ENCODE results near the gene SAMSN1. TPM values are rescaled to one million over a fixed set of nuclear protein-coding genes. Genes with fewer than 3 reads are reported as not detected.

SAMSN1 gene
- total and polyA plus RNA-seq, 2 experiments from 2014 or later = 3.2 to 5.4 TPM

GRCh38 chr21:14591377-14591776, 45.3 kb upstream of the SAMSN1 start (continued):
- no peak for TF ChIP-seq ZNF462 (CRISPR knock-in tag; IDR thresholded peaks at IDR 0.05)
- TF ChIP-seq REST (IDR thresholded peaks at IDR 0.05; ENCODE audit: unreplicated experiment) = no peak
- no peak for TF ChIP-seq EZH2phosphoT487 (IDR thresholded peaks at IDR 0.05; ENCODE audit: unreplicated experiment)
- no peak for TF ChIP-seq JUNB (IDR thresholded peaks at IDR 0.05; ENCODE audit: unreplicated experiment)

- Histone ChIP-seq H3K4me2 (no peak overlapping the region), H3K4me1 (ENCODE audit: insufficient read depth) (no peaks in the 10 kb centered on the region), H3F3A (replicated peaks; ENCODE audit: low read depth) (no peaks in the 10 kb centered on the region), H3K27ac (ENCODE audit: low read depth) (no peak overlapping the region), H3K27me3 (ENCODE audit: insufficient read depth) (no peaks in the 10 kb centered on the region), H3K79me2 (replicated peaks; ENCODE audit: insufficient read depth) (no peaks in the 10 kb centered on the region), H2AFZ (no peak overlapping the region), H3K4me3 (no peak overlapping the region), H3K9me2 (ENCODE audit: insufficient read depth) (0 out of 2 replicates have a peak, but pooled peaks cover 5% of the 10 kb centered on the region), H3K36me3 (ENCODE audit: insufficient read depth) (no peaks in the 10 kb centered on the region), H4K20me1 (replicated peaks; ENCODE audit: insufficient read depth) (no peaks in the 10 kb centered on the region)
- no peak for DNase-seq (ENCODE audit: low spot score)
- H3K36me3 Mint-ChIP-seq (ENCODE audit: low read depth) = peaks cover 7% of the 10 kb centered on the region
- H3K4me3 Mint-ChIP-seq = no peak overlapping the region
- no peak for ATAC-seq
- H3K4me1 Mint-ChIP-seq = peaks cover 3% of the 10 kb centered on the region; the same call in 1 of the 3 replicates
- no peak overlapping the region for H3K27ac Mint-ChIP-seq
- H3K9me3 Mint-ChIP-seq = peaks cover 5% of the 10 kb centered on the region
- H3K27me3 Mint-ChIP-seq (ENCODE audit: insufficient read depth, low read depth, poor library complexity) = peaks cover 1% of the 10 kb centered on the region
- no peak for TF ChIP-seq ZNF462 (CRISPR knock-in tag; IDR thresholded peaks at IDR 0.05)
Observed at GRCh38 chr21:14589855-14590563, 43.9 kb upstream of the SAMSN1 start.
